H1 (cell line): ENCODE measurements around the gene CEP68. TPM values are rescaled to one million over a fixed set of nuclear protein-coding genes. Genes with fewer than 3 reads are reported as not detected.

Experiments
- CTCF ChIA-PET: fragments of 300-600 bp; sonication (Branson Sonifier 250); formaldehyde crosslinking; loops from one replicate; lab custom pipeline; 2021; ENCODE audit not compliant: partially characterized antibody; lab: Charles Lee
- POLR2A ChIA-PET: fragments of 300-600 bp; sonication (Branson Sonifier 250); formaldehyde crosslinking; loops from one replicate; lab custom pipeline; 2021; ENCODE audit warnings: inconsistent platforms; ENCODE audit not compliant: partially characterized antibody; lab: Charles Lee
- DNase-seq, 2 experiments: peaks; one replicate each; pipeline versions ENCODE4 v3.0.0 to v3.0.0-alpha.2; 2010 to 2022; ENCODE audit warnings: low spot score in 2 of 2, low read depth in 1 of 2, mixed read lengths in 1 of 2
- FAIRE-seq: peaks from 2 replicates; lab custom pipeline; 2011; peaks lifted over from hg19 to GRCh38; lab: Jason Lieb, UNC
- H2AFZ ChIP-seq: 2 replicates; pipeline ENCODE4 v1.8.1; 2012; ENCODE audit warnings: low read length, inconsistent platforms
- H2AK5ac ChIP-seq: 2 replicates; pipeline ENCODE4 v1.6.1; 2013; ENCODE audit warnings: low read depth, low read length
- H2BK120ac ChIP-seq: replicated peaks from 2 replicates; pipeline ENCODE3; 2013; ENCODE audit warnings: low read depth, low read length, inconsistent platforms
- H2BK12ac ChIP-seq: 2 replicates; pipeline ENCODE4 v1.6.1; 2013; ENCODE audit warnings: low read depth, low read length
- H2BK15ac ChIP-seq: 2 replicates; pipeline ENCODE4 v1.6.1; 2013; ENCODE audit warnings: low read length
- H2BK20ac ChIP-seq: 2 replicates; pipeline ENCODE4 v1.6.1; 2013; ENCODE audit warnings: low read length
- H2BK5ac ChIP-seq: 2 replicates; pipeline ENCODE4 v1.6.1; 2013; ENCODE audit warnings: low read depth, low read length
- H3K14ac ChIP-seq: 2 replicates; pipeline ENCODE4 v1.6.1; 2013; ENCODE audit warnings: inconsistent platforms; ENCODE audit not compliant: insufficient read length
- H3K18ac ChIP-seq: 2 replicates; pipeline ENCODE4 v1.6.1; 2013; ENCODE audit warnings: low read length; ENCODE audit errors: extremely low read depth
- H3K23ac ChIP-seq: 2 replicates; pipeline ENCODE4 v1.6.1; 2013; ENCODE audit warnings: inconsistent platforms; ENCODE audit not compliant: insufficient read length
- H3K23me2 ChIP-seq: 2 replicates; pipeline ENCODE4 v1.6.1; 2013; ENCODE audit warnings: low read depth, low read length
- H3K27ac ChIP-seq: 2 replicates; pipeline ENCODE4 v1.6.1; 2011; ENCODE audit warnings: low read depth, low read length, inconsistent platforms
- H3K27me3 ChIP-seq, 4 experiments: replicated peaks in 1 of 4; 1 replicate in 1 of 4; 2 replicates in 3 of 4; pipeline versions ENCODE4 v1.6.1 to v1.8.1; 2011 to 2013; ENCODE audit warnings: low read length in 3 of 4, mild to moderate bottlenecking in 3 of 4, inconsistent platforms in 2 of 4, mixed read lengths in 2 of 4, moderate library complexity in 1 of 4; ENCODE audit not compliant: control insufficient read depth in 3 of 4, insufficient read depth in 3 of 4; ENCODE audit errors: extremely low read depth in 1 of 4
- H3K36me3 ChIP-seq, 4 experiments: 2 replicates each; pipeline versions ENCODE4 v1.6.1 to v1.8.1; 2011 to 2013; ENCODE audit warnings: mild to moderate bottlenecking in 4 of 4, low read length in 3 of 4, moderate library complexity in 2 of 4, control low read depth in 1 of 4, inconsistent platforms in 1 of 4; ENCODE audit not compliant: insufficient read depth in 4 of 4, control insufficient read depth in 2 of 4
- H3K4ac ChIP-seq: replicated peaks from 2 replicates; pipeline ENCODE3; 2013; ENCODE audit warnings: low read length, low read depth, mixed read lengths, inconsistent platforms; ENCODE audit not compliant: insufficient read length
- H3K4me1 ChIP-seq, 4 experiments: replicated peaks in 1 of 4; 1 replicate in 1 of 4; 2 replicates in 3 of 4; pipeline versions ENCODE4 v1.6.1 to v1.8.1; 2011 to 2013; ENCODE audit warnings: low read length in 3 of 4, inconsistent platforms in 2 of 4, mixed read lengths in 1 of 4; ENCODE audit not compliant: insufficient read depth in 4 of 4, control insufficient read depth in 3 of 4
- H3K4me2 ChIP-seq, 2 experiments: 2 replicates each; pipeline versions ENCODE4 v1.6.1 to v1.8.1; 2011 to 2013; ENCODE audit warnings: low read depth in 2 of 2, low read length in 2 of 2, control low read depth in 1 of 2, inconsistent platforms in 1 of 2, mild to moderate bottlenecking in 1 of 2; ENCODE audit not compliant: insufficient read depth in 1 of 2
- H3K4me3 ChIP-seq, 4 experiments: fragments of 200-600, 300-600 bp in 1 of 4; sonication (generic), shearing (Covaris generic), sonication (Bioruptor Twin) in 1 of 4; 2 replicates each; pipeline versions ENCODE4 v1.5.1 to v1.8.1; 2011 to 2016; ENCODE audit warnings: low read length in 4 of 4, low read depth in 3 of 4, control low read depth in 2 of 4, inconsistent platforms in 2 of 4, mild to moderate bottlenecking in 2 of 4, mixed read lengths in 1 of 4, moderate library complexity in 1 of 4; ENCODE audit not compliant: insufficient read depth in 2 of 4; ENCODE audit errors: extremely low read depth in 1 of 4
- H3K56ac ChIP-seq: replicated peaks from 2 replicates; pipeline ENCODE3; 2013; ENCODE audit warnings: low read depth, mild to moderate bottlenecking, mixed read lengths, low read length, inconsistent platforms; ENCODE audit not compliant: insufficient read length
- H3K79me1 ChIP-seq: 2 replicates; pipeline ENCODE4 v1.6.1; 2013; ENCODE audit warnings: low read depth, low read length, control low read depth
- H3K79me2 ChIP-seq, 2 experiments: 2 replicates each; pipeline versions ENCODE4 v1.6.1 to v1.8.1; 2012 to 2013; ENCODE audit warnings: low read length in 2 of 2, mild to moderate bottlenecking in 2 of 2, inconsistent platforms in 1 of 2; ENCODE audit not compliant: insufficient read depth in 2 of 2, control insufficient read depth in 1 of 2
- H3K9ac ChIP-seq, 4 experiments: replicated peaks in 1 of 4; 1 replicate in 1 of 4; 2 replicates in 3 of 4; pipeline versions ENCODE4 v1.6.1 to v1.8.1; 2011 to 2013; ENCODE audit warnings: low read depth in 3 of 4, low read length in 3 of 4, control low read depth in 2 of 4, mild to moderate bottlenecking in 2 of 4, moderate library complexity in 2 of 4, inconsistent platforms in 1 of 4; ENCODE audit errors: extremely low read depth in 1 of 4
- H3K9me3 ChIP-seq, 2 experiments: 2 replicates each; pipeline versions ENCODE4 v1.6.1 to v1.8.1; 2012 to 2013; ENCODE audit warnings: mild to moderate bottlenecking in 2 of 2, moderate library complexity in 2 of 2, control low read depth in 1 of 2, inconsistent platforms in 1 of 2, low read depth in 1 of 2, low read length in 1 of 2, mixed read lengths in 1 of 2; ENCODE audit not compliant: insufficient read depth in 2 of 2
- H4K20me1 ChIP-seq, 2 experiments: replicated peaks in 1 of 2; 2 replicates each; pipeline versions ENCODE3 to v1.8.1; 2011 to 2013; ENCODE audit warnings: inconsistent platforms in 2 of 2, low read length in 2 of 2, mild to moderate bottlenecking in 1 of 2; ENCODE audit not compliant: insufficient read depth in 2 of 2, control insufficient read depth in 1 of 2
- H4K5ac ChIP-seq: 2 replicates; pipeline ENCODE4 v1.6.1; 2013; ENCODE audit warnings: low read length, low read depth, mixed read lengths, inconsistent platforms; ENCODE audit not compliant: insufficient read length
- H4K8ac ChIP-seq: 2 replicates; pipeline ENCODE4 v1.8.0; 2013; ENCODE audit warnings: mild to moderate bottlenecking, moderate library complexity, low read length, inconsistent platforms; ENCODE audit not compliant: insufficient read depth; ENCODE audit errors: extremely low read depth
- H4K91ac ChIP-seq: replicated peaks from 2 replicates; pipeline ENCODE3; 2013; ENCODE audit warnings: low read length, mixed read lengths, inconsistent platforms; ENCODE audit not compliant: insufficient read length
- WGBS, 2 experiments: shearing (Covaris generic) in 1 of 2; methylation state at CpG; one replicate each; pipeline versions ENCODE4 v1.1.6 to v1.1.7; 2013 to 2015; ENCODE audit warnings: low lambda C conversion rate in 2 of 2, mixed read lengths in 2 of 2, inconsistent platforms in 1 of 2, low coverage in 1 of 2, missing lambda C conversion rate in 1 of 2; ENCODE audit not compliant: insufficient replicate concordance in 2 of 2, insufficient coverage in 1 of 2, insufficient read length in 1 of 2; ENCODE audit errors: extremely low coverage in 1 of 2, missing lambda C conversion rate in 1 of 2; 5-methylcytosine and 5-hydroxymethylcytosine counted together
- polyA plus RNA-seq, 7 experiments: library from polyadenylated mRNA; depleted of rRNA in 3 of 7; stranded (reverse) in 5 of 7; unstranded in 2 of 7; fragments of >200 nt in 5 of 7; fragments of 200-250 nt in 2 of 7; gene quantifications; 1 replicate in 5 of 7; 2 replicates in 1 of 7; 4 replicates in 1 of 7; pipeline versions ENCODE4 v1.2.1 to v1.2.3, GENCODE V29; 2011 to 2013; ENCODE audit warnings: missing spikeins in 2 of 7, mixed read lengths in 2 of 7
- total RNA-seq: library from RNA; stranded (reverse); fragmentation: NEBNext Ultra II Directional; extraction: Animal tissue kit (Norgen Biotek cat#: 25700); gene quantifications from 2 replicates; pipeline ENCODE4 v1.2.1, GENCODE V29; 2021

CEP68 gene
- total and polyA plus RNA-seq, 2 of the 8 experiments (the other 6 are each of a cell fraction or from before 2014, with no cell fraction given) = 23.2 to 24.7 TPM

DNA sequence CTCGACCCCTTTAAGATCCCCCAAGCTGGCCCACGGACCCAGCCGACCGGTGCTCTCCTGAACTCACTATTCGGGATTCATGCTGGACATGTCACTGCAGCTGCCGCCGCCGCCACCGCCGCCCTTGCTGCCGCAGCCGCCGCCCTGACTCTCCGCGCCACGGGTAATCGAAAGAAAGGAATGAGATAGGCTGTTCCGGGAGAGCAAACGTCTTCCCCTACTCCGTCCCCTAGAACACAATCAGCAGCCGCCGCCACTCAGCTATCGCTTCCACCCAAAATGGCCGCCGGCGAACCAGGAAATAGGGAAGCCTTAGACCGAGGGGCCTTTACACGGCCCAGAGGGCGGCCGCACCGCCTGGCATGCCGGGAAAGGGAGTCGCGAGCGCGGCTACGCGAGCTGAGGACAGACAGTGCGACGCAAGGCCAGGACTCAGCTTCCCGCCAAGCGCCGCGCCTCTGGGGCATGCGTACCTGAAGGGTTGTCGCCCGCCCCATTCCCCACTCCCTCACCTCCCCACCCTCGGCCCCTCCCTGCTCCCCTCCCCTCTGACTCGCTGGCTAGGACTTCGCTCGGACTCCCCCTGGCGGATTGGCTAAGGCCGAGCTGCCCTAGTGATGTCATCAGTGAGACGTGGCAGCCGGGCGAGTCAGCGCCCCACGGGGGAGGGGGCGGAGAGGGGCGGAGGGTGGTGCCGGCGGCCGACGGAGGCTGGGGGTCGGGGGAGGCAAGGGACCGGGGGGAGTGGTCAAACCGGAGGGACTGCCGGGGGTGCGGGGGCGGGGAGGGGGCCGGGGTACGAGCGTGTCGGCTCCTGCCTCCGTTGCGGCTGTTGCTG, 73.8 kb downstream of the CEP68 start, which contains the start of gene RAB1A:
Gene RAB1A (minus strand): TSS at position 281 of the 838 bp plus-strand sequence. CDS start 191 bp downstream, at position 90.
- H3K18ac ChIP-seq = peak within 1 kb of the TSS; percentile 95
- H3K36me3 ChIP-seq = no peaks in the 10 kb centered on the region
- H3K4ac ChIP-seq = peak within 1 kb of the TSS; percentile 46
- peak within 1 kb of the TSS; percentile 24; the same call in 1 of the 2 replicates for H2AK5ac ChIP-seq
- H2BK120ac ChIP-seq = no peak within 1 kb of the TSS
- H3K79me1 ChIP-seq = no peaks in the 10 kb centered on the region
- H3K4me2 ChIP-seq = peak within 1 kb of the TSS; percentile 89 to 95
- H3K4me1 ChIP-seq = peaks cover 0 to 5% (median 3%) of the 10 kb centered on the region in 4 experiments; a peak in 4 of 7 replicates
- H2BK12ac ChIP-seq = peak within 1 kb of the TSS; percentile 68; the same call in 1 of the 2 replicates
- H2AFZ ChIP-seq = peak within 1 kb of the TSS; percentile 74; the same call in 1 of the 2 replicates
- ChIA-PET CTCF (interaction anchor here (0.5 to 1.7 kb wide), 9 partner anchors 14 to 66 kb away, joined by 3 to 6 read pairs (median 3); no protein-coding TSS in a partner anchor), POLR2A (interaction anchor here (0.6 to 2.6 kb wide), 12 partner anchors 8 to 97 kb away, joined by 3 to 19 read pairs (median 4); partner anchors contain the start of genes ACTR2 and CEP68)
- H3K27ac ChIP-seq = peak within 1 kb of the TSS; percentile 83
- H3K9ac ChIP-seq = peak within 1 kb of the TSS; percentile 90 to 92 (median 90)
- peak within 1 kb of the TSS; percentile 98; the same call in 1 of the 2 replicates for H4K8ac ChIP-seq
- peak; percentile 95 to 100 for DNase-seq
- peak within 1 kb of the TSS; percentile 36 for H2BK15ac ChIP-seq
- peaks cover 5% of the 10 kb centered on the region; the same call in 1 of the 2 replicates for H3K23me2 ChIP-seq
- no peak within 1 kb of the TSS for H3K14ac ChIP-seq
- peak within 1 kb of the TSS; percentile 84 for H4K5ac ChIP-seq
- WGBS, 2 experiments = 1% methylated on average over 32 of the region's 76 CpGs; no CpG with 5 or more reads in 1 of the 2 experiments
- no peaks in the 10 kb centered on the region for H3K9me3 ChIP-seq
- H3K79me2 ChIP-seq = peaks cover 12 to 44% of the 10 kb centered on the region in 2 experiments
- H2BK5ac ChIP-seq = peak within 1 kb of the TSS; percentile 94
- no peaks in the 10 kb centered on the region for H3K27me3 ChIP-seq
- peaks cover 5 to 7% of the 10 kb centered on the region in 2 experiments for H4K20me1 ChIP-seq
- H2BK20ac ChIP-seq = no peak within 1 kb of the TSS
- H4K91ac ChIP-seq = peak within 1 kb of the TSS; percentile 74
- H3K23ac ChIP-seq = no peak within 1 kb of the TSS
- FAIRE-seq = no peak
- peak within 1 kb of the TSS; percentile 90 to 92 (median 90) for H3K4me3 ChIP-seq
- H3K56ac ChIP-seq = peak within 1 kb of the TSS; percentile 84
